ENCODE data around the gene HOXB5.
A peak's percentile ranks its signal among the peaks of the same experiment; 100 is the strongest.

The HOXB5 gene

DNA sequence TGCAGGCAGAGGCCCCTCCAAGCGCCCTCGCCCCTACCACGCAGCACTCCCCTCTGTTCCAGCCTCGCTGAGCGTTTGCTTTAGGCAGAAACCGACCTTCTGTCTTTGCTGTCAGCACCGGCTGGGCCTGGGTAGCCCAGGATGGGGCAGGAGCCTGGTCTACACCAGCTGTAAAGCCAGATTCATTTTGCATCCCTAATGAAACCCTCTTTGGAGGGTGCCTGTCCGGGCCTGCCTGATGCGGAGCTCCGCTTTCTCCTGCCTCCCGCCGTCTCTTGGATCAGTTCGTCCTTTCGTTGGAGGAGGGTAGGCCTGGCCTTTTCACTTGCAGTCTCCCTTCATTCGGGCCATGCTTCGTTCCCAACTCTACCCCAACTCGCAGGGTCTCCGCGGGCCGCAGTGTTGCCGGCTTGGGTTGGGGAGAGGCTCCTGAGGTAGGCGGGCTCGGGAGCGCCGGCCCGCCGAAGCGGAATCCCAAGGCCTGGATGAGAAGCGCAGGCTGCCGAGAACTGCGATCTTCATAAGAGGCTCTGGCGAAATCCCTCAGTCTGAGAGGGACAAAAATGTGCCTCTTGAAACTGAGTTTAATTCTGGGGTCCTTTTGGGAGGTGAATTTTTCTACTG, 26.4 kb upstream of the HOXB5 start:
- no peak overlapping the region for H3K27ac ChIP-seq (ENCODE audit: low read depth, low read length)
- H3K4me3 ChIP-seq (ENCODE audit: low read depth in 1 of 2, low read length in 2 of 2) = no peak overlapping the region
- no peak overlapping the region for H3K9ac ChIP-seq (ENCODE audit: low read length)
- H3K36me3 ChIP-seq (ENCODE audit: insufficient read depth, low read length) = no peaks in the 10 kb centered on the region
- H3K4me1 ChIP-seq (ENCODE audit: insufficient read depth, low read length) = peaks cover 12% of the 10 kb centered on the region
- peaks cover 87 to 96% of the 10 kb centered on the region in 2 donors for H3K27me3 ChIP-seq (ENCODE audit: control insufficient read depth in 1 of 2, insufficient read depth in 2 of 2, low read length in 2 of 2)
- no peaks in the 10 kb centered on the region for H3K9me3 ChIP-seq (ENCODE audit: low read length)

DNA sequence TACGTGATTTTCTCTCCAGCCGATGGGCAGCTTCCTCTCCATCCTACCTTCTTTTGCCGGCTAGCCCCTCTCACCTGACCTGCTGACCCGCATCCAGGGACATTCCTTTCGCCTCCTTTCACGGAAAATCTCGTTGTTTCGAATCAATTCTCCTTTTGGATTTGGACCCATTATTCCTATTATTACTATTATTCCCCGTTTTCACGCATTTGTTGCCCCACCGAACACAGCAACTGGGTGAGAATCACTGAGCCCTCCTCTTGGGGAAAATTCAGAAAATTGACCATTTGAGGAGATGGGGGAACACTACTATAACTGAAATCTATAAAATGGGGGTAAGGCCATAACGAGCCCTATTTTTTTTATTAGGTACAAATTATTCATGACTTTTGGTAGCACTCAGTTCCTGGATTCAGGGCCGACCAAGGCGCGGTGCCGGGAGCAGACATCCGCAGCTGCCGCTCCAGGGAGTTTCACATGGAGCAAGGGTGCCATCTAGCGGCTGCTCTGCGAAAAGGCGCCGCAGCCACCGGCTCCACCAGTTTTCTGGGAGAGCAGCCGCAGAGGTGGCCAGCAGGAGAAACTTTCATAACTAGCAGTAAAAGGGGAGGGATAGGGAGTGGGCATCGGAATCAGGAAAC, 24.8 kb upstream of the HOXB5 start:
- H3K27me3 ChIP-seq (ENCODE audit: control insufficient read depth in 1 of 2, insufficient read depth in 2 of 2, low read length in 2 of 2) = peaks cover 89 to 96% of the 10 kb centered on the region in 2 donors
- no peak overlapping the region for H3K27ac ChIP-seq (ENCODE audit: low read depth, low read length)
- no peaks in the 10 kb centered on the region for H3K9me3 ChIP-seq (ENCODE audit: low read length)
- peaks cover 12% of the 10 kb centered on the region for H3K4me1 ChIP-seq (ENCODE audit: insufficient read depth, low read length)
- H3K9ac ChIP-seq (ENCODE audit: low read length) = no peak overlapping the region
- H3K36me3 ChIP-seq (ENCODE audit: insufficient read depth, low read length) = no peaks in the 10 kb centered on the region
- no peak overlapping the region for H3K4me3 ChIP-seq (ENCODE audit: low read depth in 1 of 2, low read length in 2 of 2)

DNA sequence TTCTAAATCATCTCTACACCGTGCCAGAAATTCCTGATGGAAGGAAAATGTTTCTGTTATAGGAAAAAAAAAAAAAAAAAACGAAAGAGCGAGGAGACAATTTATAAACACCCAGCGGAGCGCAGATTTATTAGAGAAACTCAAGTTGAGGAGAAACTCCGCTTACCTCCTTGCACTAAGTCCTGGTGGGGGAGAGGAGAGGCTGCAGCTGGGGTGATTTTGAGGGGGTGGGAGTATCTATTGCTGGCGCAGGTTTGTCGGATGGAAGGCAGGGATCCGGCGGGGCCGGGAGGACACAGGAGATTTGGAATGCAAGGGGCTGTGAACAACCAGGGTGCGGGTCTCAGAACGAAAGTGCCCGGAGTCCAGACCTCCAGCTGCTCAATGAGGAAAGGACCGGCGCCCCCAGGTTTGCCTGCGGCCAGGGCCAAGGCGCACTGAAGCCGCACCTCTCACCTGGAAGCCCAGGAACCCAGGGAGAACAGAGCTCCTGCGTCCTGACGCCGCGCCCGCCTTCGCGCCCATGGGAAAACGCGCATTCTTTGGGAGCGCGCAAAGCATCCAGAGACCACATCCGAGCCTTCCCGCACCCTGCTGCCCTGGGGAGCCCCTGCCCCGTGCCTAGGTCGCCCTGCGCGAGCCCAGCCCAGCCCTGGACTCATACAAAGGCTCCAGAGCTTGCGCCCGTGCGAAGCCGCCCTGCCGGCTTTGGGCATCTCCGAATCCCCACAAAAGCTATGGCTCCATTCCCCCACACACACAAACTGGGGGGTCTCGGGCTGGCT, 24.1 kb upstream of the HOXB5 start:
- peaks cover 83 to 94% of the 10 kb centered on the region in 2 donors for H3K27me3 ChIP-seq (ENCODE audit: control insufficient read depth in 1 of 2, insufficient read depth in 2 of 2, low read length in 2 of 2)
- H3K27ac ChIP-seq (ENCODE audit: low read depth, low read length) = no peak overlapping the region
- no peaks in the 10 kb centered on the region for H3K9me3 ChIP-seq (ENCODE audit: low read length)
- H3K4me1 ChIP-seq (ENCODE audit: insufficient read depth, low read length) = peaks cover 12% of the 10 kb centered on the region
- H3K4me3 ChIP-seq (ENCODE audit: low read depth in 1 of 2, low read length in 2 of 2) = no peak overlapping the region
- no peak overlapping the region for H3K9ac ChIP-seq (ENCODE audit: low read length)
- no peaks in the 10 kb centered on the region for H3K36me3 ChIP-seq (ENCODE audit: insufficient read depth, low read length)

DNA sequence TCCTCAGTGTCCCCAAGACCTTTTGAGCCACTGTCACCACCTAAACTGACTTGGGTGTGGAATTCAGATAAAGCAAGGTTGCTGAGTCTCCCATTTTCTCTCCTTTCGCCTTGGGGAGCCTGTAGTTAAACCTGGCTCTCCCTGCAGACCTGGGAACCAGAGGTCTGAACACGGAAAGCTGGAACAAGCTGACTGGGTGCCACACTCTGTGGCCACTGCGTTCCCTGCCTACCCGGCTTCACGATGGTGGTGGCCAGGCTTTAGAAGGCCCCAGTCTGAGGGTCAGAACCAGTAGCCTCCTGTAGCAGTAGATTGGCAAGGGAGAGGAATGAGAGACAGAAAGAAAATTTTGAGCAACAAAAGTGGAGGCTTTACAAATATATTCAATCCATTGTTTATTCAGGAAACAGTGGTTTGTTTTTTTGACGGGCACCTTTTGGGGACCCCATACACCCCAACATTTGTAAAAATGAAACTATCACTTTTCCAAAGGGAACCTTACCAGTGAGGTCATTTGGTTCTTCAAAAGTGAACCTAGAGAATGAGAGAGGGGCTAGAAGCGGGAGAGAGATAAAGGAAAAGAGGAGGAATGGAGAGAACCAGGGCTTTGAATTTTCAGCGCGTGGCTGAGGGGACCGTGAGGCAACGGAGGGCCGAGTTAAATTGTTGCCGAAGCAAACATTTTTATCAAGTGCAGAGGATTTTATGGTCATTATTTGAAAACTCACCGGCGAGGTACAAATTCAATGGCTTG, 23.3 kb upstream of the HOXB5 start:
- H3K27ac ChIP-seq (ENCODE audit: low read depth, low read length) = no peak overlapping the region
- H3K36me3 ChIP-seq (ENCODE audit: insufficient read depth, low read length) = no peaks in the 10 kb centered on the region
- no peaks in the 10 kb centered on the region for H3K9me3 ChIP-seq (ENCODE audit: low read length)
- H3K27me3 ChIP-seq (ENCODE audit: control insufficient read depth in 1 of 2, insufficient read depth in 2 of 2, low read length in 2 of 2) = peaks cover 79 to 98% of the 10 kb centered on the region in 2 donors
- no peak overlapping the region for H3K4me3 ChIP-seq (ENCODE audit: low read depth in 1 of 2, low read length in 2 of 2)
- H3K9ac ChIP-seq (ENCODE audit: low read length) = no peak overlapping the region
- H3K4me1 ChIP-seq (ENCODE audit: insufficient read depth, low read length) = peaks cover 12% of the 10 kb centered on the region

DNA sequence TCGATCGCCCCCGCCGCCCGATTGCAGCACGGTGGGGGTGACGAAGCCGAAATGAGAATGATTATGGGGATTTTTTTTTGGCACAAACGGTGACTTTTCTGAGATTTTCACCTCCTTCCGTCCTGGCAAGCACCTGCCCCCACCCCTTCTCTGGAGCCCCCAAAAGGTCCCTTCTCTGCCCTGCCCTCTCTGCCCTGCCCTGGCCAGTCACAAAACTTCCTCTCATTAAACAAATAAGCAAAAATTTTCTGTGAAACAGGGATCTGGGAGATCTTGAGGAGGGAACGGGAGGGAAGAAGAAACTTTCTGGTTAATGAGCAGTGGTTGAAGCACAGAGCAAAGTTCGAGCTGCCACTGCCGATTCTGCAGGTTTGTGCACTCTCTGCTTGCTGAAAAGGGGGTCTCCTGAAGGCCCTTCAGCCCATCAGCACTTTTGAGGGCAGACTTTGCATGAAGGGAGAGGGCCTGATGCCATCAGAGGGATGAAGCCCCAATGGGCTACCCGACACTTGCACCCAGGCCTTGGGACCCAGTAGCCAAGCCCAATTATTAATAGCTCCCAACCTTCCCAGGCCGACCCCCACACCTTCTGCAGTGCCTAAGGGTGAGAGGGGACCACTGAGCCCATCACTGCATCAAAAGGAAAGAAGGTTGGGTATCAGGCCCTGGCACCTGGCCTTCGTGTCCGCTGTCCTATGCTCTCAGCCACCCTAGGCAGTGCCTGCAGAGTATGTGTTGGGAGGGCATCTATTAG, 22.6 kb upstream of the HOXB5 start:
- Histone ChIP-seq H3K36me3 (ENCODE audit: insufficient read depth, low read length) (no peaks in the 10 kb centered on the region), H3K27ac (ENCODE audit: low read depth, low read length) (no peak overlapping the region), H3K9me3 (ENCODE audit: low read length) (no peaks in the 10 kb centered on the region), H3K27me3 (ENCODE audit: control insufficient read depth in 1 of 2, insufficient read depth in 2 of 2, low read length in 2 of 2) (peaks cover 72 to 97% of the 10 kb centered on the region in 2 donors), H3K4me1 (ENCODE audit: insufficient read depth, low read length) (peaks cover 12% of the 10 kb centered on the region), H3K9ac (ENCODE audit: low read length) (no peak overlapping the region), H3K4me3 (ENCODE audit: low read depth in 1 of 2, low read length in 2 of 2) (no peak overlapping the region)

DNA sequence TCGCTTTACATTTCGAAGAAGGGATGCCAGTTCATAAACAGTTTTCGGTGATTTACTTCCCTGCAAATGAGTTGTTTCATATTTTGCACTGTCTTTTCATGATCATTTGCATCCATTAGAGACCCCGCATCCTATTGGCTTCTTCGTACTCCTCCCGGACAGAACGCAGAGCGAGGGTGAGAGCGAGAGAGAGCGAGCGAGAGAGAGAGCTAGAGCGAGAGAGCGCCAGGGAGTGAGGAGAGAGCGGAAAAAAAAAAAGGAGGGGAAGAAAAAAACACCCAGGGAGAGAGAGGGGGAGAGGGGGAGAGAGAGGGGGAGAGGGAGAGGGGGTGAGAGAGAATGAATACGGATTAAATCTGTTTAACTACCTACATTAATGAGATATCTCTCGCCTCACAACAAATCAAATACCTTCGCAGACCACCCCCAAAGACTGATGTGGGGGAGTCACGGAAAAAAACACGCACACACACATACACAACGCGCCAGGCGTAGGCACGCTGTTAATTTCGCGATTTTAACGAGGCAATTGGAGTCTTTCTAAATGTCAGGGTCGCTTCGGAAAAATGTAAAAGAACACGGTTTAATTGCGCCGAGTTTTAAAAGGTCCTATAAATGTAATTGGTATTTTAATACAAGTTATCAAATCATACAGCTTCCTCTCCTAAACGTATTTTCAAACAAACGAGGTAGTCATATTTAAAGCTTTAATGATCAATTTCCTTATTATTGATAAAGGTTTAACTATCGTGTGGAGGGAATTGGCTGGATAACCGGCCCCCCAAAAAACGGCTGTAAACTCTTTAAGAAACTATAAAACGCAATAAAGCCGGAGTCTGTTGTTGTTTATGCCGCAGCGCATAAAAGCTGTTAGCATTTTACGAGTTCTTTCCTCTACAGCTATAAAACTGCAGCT, 21.7 kb upstream of the HOXB5 start, which contains the start of gene HOXB8:
HOXB8 (minus strand) TSS at position 246 of the 916 bp plus-strand sequence. CDS start 588 bp downstream, outside the sequence.
- Histone ChIP-seq H3K9ac (ENCODE audit: low read length) (no peak within 1 kb of the TSS), H3K27ac (ENCODE audit: low read depth, low read length) (no peak within 1 kb of the TSS), H3K4me1 (ENCODE audit: insufficient read depth, low read length) (peaks cover 12% of the 10 kb centered on the region), H3K4me3 (ENCODE audit: low read depth in 1 of 2, low read length in 2 of 2) (no peak within 1 kb of the TSS), H3K36me3 (ENCODE audit: insufficient read depth, low read length) (no peaks in the 10 kb centered on the region), H3K27me3 (ENCODE audit: control insufficient read depth in 1 of 2, insufficient read depth in 2 of 2, low read length in 2 of 2) (peaks cover 64 to 97% of the 10 kb centered on the region in 2 donors), H3K9me3 (ENCODE audit: low read length) (no peaks in the 10 kb centered on the region)

DNA sequence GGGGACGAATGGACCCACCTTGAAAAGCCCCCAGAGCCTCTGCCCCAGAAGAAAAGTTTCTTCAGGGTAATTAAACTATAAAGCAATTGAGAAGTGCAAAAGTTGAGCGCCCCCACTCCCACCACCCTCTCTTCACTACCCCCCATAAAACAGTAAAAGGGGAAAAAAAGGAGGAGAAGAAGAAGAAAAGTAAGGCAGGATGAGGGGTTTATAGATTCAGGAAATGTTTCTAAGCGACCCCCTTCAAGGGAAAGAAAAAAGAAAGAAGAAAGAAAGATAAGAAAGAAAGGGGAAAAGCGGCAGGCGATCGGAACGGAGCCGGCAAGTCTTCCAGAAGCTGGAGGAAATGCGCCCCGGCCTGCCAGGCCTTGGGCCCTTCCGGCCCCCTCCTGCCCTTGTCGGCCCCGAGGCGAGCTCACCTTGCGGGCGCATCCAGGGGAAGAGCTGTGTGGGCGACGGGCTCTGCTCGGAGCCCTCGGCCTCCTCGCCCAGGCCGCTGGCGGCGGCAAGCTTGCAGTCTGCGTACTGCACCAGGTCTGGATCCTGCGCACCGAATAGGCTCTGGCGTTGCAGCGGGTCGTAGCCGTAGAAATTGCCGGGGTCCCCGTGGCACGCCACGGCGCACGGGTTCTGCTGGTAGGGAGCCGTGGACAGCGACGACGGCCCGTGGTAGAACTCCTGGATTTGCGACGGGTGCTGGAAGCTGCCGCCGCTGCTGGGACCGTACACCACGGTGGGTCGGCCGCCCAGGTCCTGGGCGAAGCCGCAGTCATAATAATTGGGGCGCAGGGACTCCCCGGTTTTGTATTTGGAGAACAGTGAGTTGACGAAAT, 20.5 kb upstream of the HOXB5 start:
- Histone ChIP-seq H3K9me3 (ENCODE audit: low read length) (no peaks in the 10 kb centered on the region), H3K4me1 (ENCODE audit: insufficient read depth, low read length) (peaks cover 14% of the 10 kb centered on the region), H3K9ac (ENCODE audit: low read length) (no peak overlapping the region), H3K4me3 (ENCODE audit: low read depth in 1 of 2, low read length in 2 of 2) (no peak overlapping the region), H3K27me3 (ENCODE audit: control insufficient read depth in 1 of 2, insufficient read depth in 2 of 2, low read length in 2 of 2) (peaks cover 54 to 92% of the 10 kb centered on the region in 2 donors), H3K27ac (ENCODE audit: low read depth, low read length) (no peak overlapping the region), H3K36me3 (ENCODE audit: insufficient read depth, low read length) (no peaks in the 10 kb centered on the region)

DNA sequence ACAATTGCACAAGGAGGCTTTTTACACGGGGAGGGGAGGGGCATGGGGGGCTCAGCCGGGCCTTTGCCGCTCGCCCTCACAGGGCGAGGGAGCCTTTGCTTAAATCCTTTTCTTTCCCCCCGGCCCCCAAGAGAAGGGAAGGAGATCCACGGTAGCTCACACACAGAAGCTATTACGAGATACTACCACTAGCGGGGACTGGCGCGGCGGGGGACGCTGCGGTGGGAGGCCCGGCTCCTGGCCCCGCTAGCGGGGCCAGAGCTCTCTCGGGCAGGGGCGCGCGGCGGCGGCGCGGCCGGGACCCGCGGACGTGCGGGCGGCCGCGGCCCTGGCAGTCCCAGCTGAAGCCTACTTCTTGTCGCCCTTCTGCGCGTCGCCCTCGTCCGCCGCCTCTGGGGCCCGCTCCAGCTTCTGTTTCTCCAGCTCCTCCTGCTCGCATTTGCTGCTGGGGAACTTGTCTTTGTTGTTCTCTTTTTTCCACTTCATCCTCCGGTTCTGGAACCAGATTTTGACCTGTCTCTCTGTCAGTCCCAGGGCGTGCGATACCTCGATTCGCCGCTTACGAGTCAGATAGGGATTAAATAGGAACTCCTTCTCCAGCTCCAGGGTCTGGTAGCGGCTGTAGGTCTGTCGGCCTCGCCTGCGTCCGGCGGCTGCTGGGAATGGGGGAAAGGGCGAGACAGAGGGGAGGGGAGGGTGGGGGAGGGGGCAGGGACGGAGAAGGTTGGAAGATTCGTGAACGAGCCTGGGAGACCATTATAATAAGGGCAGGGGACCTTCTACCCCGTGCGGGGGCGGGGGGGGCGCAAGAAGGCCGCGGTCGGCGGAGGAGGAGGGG, 19.5 kb upstream of the HOXB5 start:
- Histone ChIP-seq H3K4me3 (ENCODE audit: low read depth in 1 of 2, low read length in 2 of 2) (peak overlapping the region; percentile 18 to 45), H3K36me3 (ENCODE audit: insufficient read depth, low read length) (no peaks in the 10 kb centered on the region), H3K27ac (ENCODE audit: low read depth, low read length) (no peak overlapping the region)

DNA sequence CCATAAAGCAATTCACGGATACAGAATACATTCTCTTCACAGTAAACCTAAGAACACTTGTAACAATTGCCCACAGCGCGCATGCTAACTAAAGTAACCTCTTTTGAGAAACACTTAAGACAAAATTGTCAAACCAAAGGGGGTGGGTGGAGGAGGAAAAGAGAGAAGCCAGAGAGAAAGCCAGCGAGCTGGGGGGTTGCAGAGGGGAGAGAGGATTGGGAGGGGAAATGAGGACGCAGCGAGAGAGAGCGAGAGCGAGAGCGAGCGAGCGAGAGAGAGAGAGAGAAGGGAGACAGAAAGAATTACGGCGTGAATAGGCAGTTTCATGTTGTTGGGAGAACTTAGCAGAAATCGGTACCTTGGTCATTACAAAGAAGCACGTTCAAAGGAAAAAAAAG, 18.9 kb upstream of the HOXB5 start:
- peaks cover 44 to 76% of the 10 kb centered on the region in 2 donors for H3K27me3 ChIP-seq (ENCODE audit: control insufficient read depth in 1 of 2, insufficient read depth in 2 of 2, low read length in 2 of 2)
- no peak overlapping the region for H3K9ac ChIP-seq (ENCODE audit: low read length)
- no peaks in the 10 kb centered on the region for H3K36me3 ChIP-seq (ENCODE audit: insufficient read depth, low read length)
- H3K4me3 ChIP-seq (ENCODE audit: low read depth in 1 of 2, low read length in 2 of 2) = peak overlapping the region; percentile 18 to 45
- H3K4me1 ChIP-seq (ENCODE audit: insufficient read depth, low read length) = peaks cover 3% of the 10 kb centered on the region
- no peaks in the 10 kb centered on the region for H3K9me3 ChIP-seq (ENCODE audit: low read length)
- H3K27ac ChIP-seq (ENCODE audit: low read depth, low read length) = no peak overlapping the region

More for the DNA sequence above, 19.5 kb upstream of the HOXB5 start:
- peaks cover 50 to 82% of the 10 kb centered on the region in 2 donors for H3K27me3 ChIP-seq (ENCODE audit: control insufficient read depth in 1 of 2, insufficient read depth in 2 of 2, low read length in 2 of 2)
- H3K4me1 ChIP-seq (ENCODE audit: insufficient read depth, low read length) = peaks cover 4% of the 10 kb centered on the region
- H3K9me3 ChIP-seq (ENCODE audit: low read length) = no peaks in the 10 kb centered on the region
- H3K9ac ChIP-seq (ENCODE audit: low read length) = no peak overlapping the region
